HCT116 (cell line): ENCODE results near the gene FADS1. TPM values are rescaled to one million over a fixed set of nuclear protein-coding genes. Genes with fewer than 3 reads are reported as not detected.

Experiments used
- ATAC-seq: fragments of 200-7000 bp; cut with Tn5 transposase; 2 replicates; pipeline ENCODE4 v1.9.1; 2020; ENCODE audit warnings: mild to moderate bottlenecking, moderate library complexity
- BruUV-seq: library from RNA; stranded (reverse); fragments of 400-500 nt; replicated peaks from 2 replicates; lab custom pipeline; 2021; lab: Mats Ljungman, UMichigan
- CTCF ChIA-PET: fragments of 300-600 bp; sonication (Branson Sonifier 250); formaldehyde crosslinking; loops from one replicate; lab custom pipeline; 2021; ENCODE audit warnings: antibody characterized with exemption; lab: Charles Lee
- POLR2A ChIA-PET: fragments of 300-600, 350-600 bp; sonication (Branson Sonifier 250); formaldehyde crosslinking; loops from one replicate; lab custom pipeline; 2021; ENCODE audit warnings: antibody characterized with exemption; lab: Charles Lee
- RAD21 ChIA-PET, 2 experiments: fragments of 300-600 bp; sonication (Branson Sonifier 250); formaldehyde crosslinking; loops; one replicate each; lab custom pipeline; 2023; ENCODE audit warnings: low total read pairs in 2 of 2; ENCODE audit not compliant: uncharacterized antibody in 2 of 2, unreplicated experiment in 2 of 2, low non-redundant PET in 1 of 2; lab: Charles Lee
- DNase-seq: peaks from one replicate; pipeline ENCODE4 v3.0.0-alpha.2; 2010; ENCODE audit warnings: low read depth, low spot score
- H2AFZ ChIP-seq: fragments of 200-600 bp; shearing (Covaris generic), sonication (generic); 2 replicates; pipeline ENCODE4 v1.6.1; 2017; ENCODE audit warnings: low read depth, mixed run types, mixed read lengths, antibody characterized with exemption, low read length; ENCODE audit not compliant: poor library complexity, severe bottlenecking
- H3K27ac ChIP-seq: 2 replicates; pipeline ENCODE4 v1.5.1; 2012; ENCODE audit warnings: low read depth, low read length
- H3K27me3 ChIP-seq: fragments of 200-600 bp; sonication (generic); 2 replicates; pipeline ENCODE4 v1.6.1; 2016; ENCODE audit warnings: mixed run types, low read length, mixed read lengths; ENCODE audit not compliant: insufficient read depth
- H3K36me3 ChIP-seq, 2 experiments: fragments of 200-500 bp in 1 of 2; fragments of 200-600 bp in 1 of 2; sonication (Bioruptor generic) in 1 of 2; sonication (generic) in 1 of 2; 2 replicates each; pipeline versions ENCODE4 v1.5.1 to v1.6.1; 2014 to 2016; ENCODE audit warnings: low read length in 2 of 2, inconsistent platforms in 1 of 2, mixed read lengths in 1 of 2, mixed run types in 1 of 2; ENCODE audit not compliant: insufficient read depth in 2 of 2, control insufficient read depth in 1 of 2
- H3K4me1 ChIP-seq, 2 experiments: fragments of 200-600 bp in 1 of 2; sonication (generic) in 1 of 2; 2 replicates each; pipeline versions ENCODE4 v1.5.1 to v1.6.1; 2012 to 2017; ENCODE audit warnings: low read length in 2 of 2, inconsistent platforms in 1 of 2, mild to moderate bottlenecking in 1 of 2, mixed read lengths in 1 of 2, mixed run types in 1 of 2, moderate library complexity in 1 of 2; ENCODE audit not compliant: insufficient read depth in 2 of 2, control insufficient read depth in 1 of 2
- H3K4me2 ChIP-seq: fragments of 200-600 bp; sonication (generic); 2 replicates; pipeline ENCODE4 v1.6.1; 2017; ENCODE audit warnings: mixed run types, low read length, mixed read lengths
- H3K4me3 ChIP-seq, 2 experiments: fragments of 200-600 bp in 1 of 2; sonication (generic) in 1 of 2; replicated peaks in 1 of 2; 2 replicates each; pipeline ENCODE4 v1.5.1; 2011 to 2016; ENCODE audit warnings: low read length in 2 of 2, control low read depth in 1 of 2, low read depth in 1 of 2, mild to moderate bottlenecking in 1 of 2, mixed read lengths in 1 of 2, mixed run types in 1 of 2
- H3K79me2 ChIP-seq: fragments of 200-600 bp; sonication (generic); 2 replicates; pipeline ENCODE4 v1.6.1; 2017; ENCODE audit warnings: mild to moderate bottlenecking, mixed run types, low read length, moderate library complexity, mixed read lengths; ENCODE audit not compliant: insufficient read depth
- H3K9ac ChIP-seq: fragments of 200-600 bp; sonication (generic); 2 replicates; pipeline ENCODE4 v1.6.1; 2016; ENCODE audit warnings: low read length, mixed read lengths
- H3K9me2 ChIP-seq: fragments of 200-600 bp; sonication (generic), shearing (Covaris generic); 2 replicates; pipeline ENCODE4 v1.6.1; 2017; ENCODE audit warnings: mixed run types, mild to moderate bottlenecking, moderate library complexity; ENCODE audit not compliant: insufficient read depth
- H3K9me3 ChIP-seq, 2 experiments: fragments of 200-500 bp in 1 of 2; fragments of 200-600 bp in 1 of 2; sonication (Bioruptor generic) in 1 of 2; sonication (generic) in 1 of 2; 2 replicates each; pipeline ENCODE4 v1.6.1; 2014 to 2017; ENCODE audit warnings: low read length in 2 of 2, mixed read lengths in 2 of 2, inconsistent platforms in 1 of 2, low read depth in 1 of 2, mild to moderate bottlenecking in 1 of 2, mixed run types in 1 of 2, moderate library complexity in 1 of 2; ENCODE audit not compliant: control insufficient read depth in 1 of 2, insufficient read depth in 1 of 2
- H4K20me1 ChIP-seq: fragments of 200-600 bp; sonication (generic), shearing (Covaris generic); 2 replicates; pipeline ENCODE4 v1.6.1; 2017; ENCODE audit warnings: mixed run types, mild to moderate bottlenecking, moderate library complexity; ENCODE audit not compliant: insufficient read depth
- ATF3 ChIP-seq: IDR thresholded peaks from 2 replicates; pipeline ENCODE4 v1.6.1; 2012
- CBX3 ChIP-seq: IDR thresholded peaks from 2 replicates; pipeline ENCODE4 v1.6.1; 2012; ENCODE audit warnings: low read depth
- EGR1 ChIP-seq: IDR thresholded peaks from 2 replicates; pipeline ENCODE4 v1.6.1; 2012; ENCODE audit warnings: low read depth
- EZH2 ChIP-seq: fragments of 200-600 bp; sonication (generic); IDR thresholded peaks from 2 replicates; pipeline ENCODE4 v1.6.1; 2017; ENCODE audit warnings: antibody characterized with exemption, mixed run types
- FOSL1 ChIP-seq: IDR thresholded peaks from 2 replicates; pipeline ENCODE4 v1.6.1; 2012; ENCODE audit warnings: low read depth
- POLR2AphosphoS5 ChIP-seq: IDR thresholded peaks from 2 replicates; pipeline ENCODE4 v1.6.1; 2011; ENCODE audit warnings: mild to moderate bottlenecking, low read depth, low read length, moderate library complexity
- REST ChIP-seq: IDR thresholded peaks from 2 replicates; pipeline ENCODE4 v1.6.1; 2012; ENCODE audit warnings: low read depth
- SP1 ChIP-seq: IDR thresholded peaks from 2 replicates; pipeline ENCODE4 v1.6.1; 2012; ENCODE audit warnings: low read depth
- SRF ChIP-seq: IDR thresholded peaks from 2 replicates; pipeline ENCODE4 v1.6.1; 2012; ENCODE audit warnings: low read depth
- ZFX ChIP-seq: fragments of 450-650 bp; IDR thresholded peaks from 2 replicates; pipeline ENCODE4 v1.6.1; 2017
- intact Hi-C: fragments of 100-400 bp; cut with micrococcal nuclease; formaldehyde crosslinking; loops from 2 replicates; pipeline ENCODE4 v1.10.0; 2022
- total RNA-seq: library from RNA; stranded (reverse); gene quantifications from one replicate; pipeline ENCODE4 v1.2.1, GENCODE V29; 2021; ENCODE audit not compliant: unreplicated experiment
- TF ChIP-seq, protein P1 (sequence below): IDR thresholded peaks from 2 replicates; pipeline ENCODE4 v1.6.1; 2012

The FADS1 gene
- total RNA-seq, 1 experiment from 2014 or later, result 56.6 TPM

- Histone ChIP-seq H3K4me3 (no peak overlapping the region), H3K27ac (no peak overlapping the region), H3K27me3 (no peaks in the 10 kb centered on the region), H3K36me3 (no peaks in the 10 kb centered on the region), H3K9me3 (no peaks in the 10 kb centered on the region), H4K20me1 (no peaks in the 10 kb centered on the region), H3K9me2 (no peaks in the 10 kb centered on the region), H2AFZ (no peak overlapping the region), H3K4me1 (peaks cover 0 to 5% of the 10 kb centered on the region in 2 experiments; a peak in 1 of 4 replicates), H3K4me2 (no peak overlapping the region), H3K79me2 (no peaks in the 10 kb centered on the region), H3K9ac (no peak overlapping the region)
- ChIA-PET CTCF (no interaction called here), RAD21 (no interaction called here), POLR2A (no interaction called here)
- 0 out of 2 replicates have a peak, but pooled peaks have one; percentile 17 for ATAC-seq
- intact Hi-C loops, result no loop called here
- no peak for DNase-seq
- BruUV-seq, result no TSS peak
- TF ChIP-seq SRF, result no peak
- TF ChIP-seq EZH2, result no peak
- no peak for TF ChIP-seq CBX3
- TF ChIP-seq EGR1, result no peak
- no peak for TF ChIP-seq POLR2AphosphoS5
- TF ChIP-seq FOSL1, result no peak
- TF ChIP-seq REST, result no peak
- TF ChIP-seq ATF3, result no peak
- no peak for TF ChIP-seq SP1
- TF ChIP-seq, protein P1, sequence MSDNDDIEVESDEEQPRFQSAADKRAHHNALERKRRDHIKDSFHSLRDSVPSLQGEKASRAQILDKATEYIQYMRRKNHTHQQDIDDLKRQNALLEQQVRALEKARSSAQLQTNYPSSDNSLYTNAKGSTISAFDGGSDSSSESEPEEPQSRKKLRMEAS, result no peak
- TF ChIP-seq ZFX, result no peak
These were observed 17.1 kb upstream of the FADS1 start for GRCh38 chr11:61833926-61834277.
